Retinal pigment epithelial cell (primary cell): ENCODE data around the gene AJAP1.

Experiments
- DNase-seq: peaks from one replicate; pipeline ENCODE4 v3.0.0-alpha.2; 2010; ENCODE audit warnings: low read depth
- H3K4me3 ChIP-seq: 2 replicates; pipeline ENCODE4 v1.5.1; 2011; ENCODE audit warnings: mild to moderate bottlenecking, low read length, control low read depth, moderate library complexity
- CTCF ChIP-seq: conservative IDR thresholded peaks from 2 replicates; pipeline ENCODE4 v1.5.1; 2011; ENCODE audit warnings: low read depth, low read length, control low read depth, inconsistent platforms

The AJAP1 gene

GRCh38 chr1:4652631-4653327, 1.6 kb upstream of the AJAP1 start:
- no peak overlapping the region for H3K4me3 ChIP-seq
- DNase-seq = no peak
- TF ChIP-seq CTCF = peak; percentile 89

DNA sequence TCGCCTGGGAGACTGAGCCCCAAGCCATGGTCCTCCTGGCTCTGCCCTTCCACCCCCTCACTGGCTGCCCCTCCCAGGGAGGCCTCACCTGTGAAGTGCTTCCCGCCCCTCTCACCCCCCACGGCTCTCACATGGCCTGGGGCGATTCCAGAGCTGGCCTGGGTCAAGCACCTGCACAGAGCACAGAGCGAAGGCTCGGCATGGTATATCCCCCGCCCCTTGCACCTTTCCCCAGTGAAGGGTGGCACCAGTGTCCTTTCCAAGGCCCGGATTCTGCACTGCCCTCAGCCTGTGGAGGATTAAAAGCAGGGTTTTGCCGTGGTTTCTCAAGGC, 1.1 kb upstream of the AJAP1 start:
- DNase-seq = no peak
- no peak overlapping the region for H3K4me3 ChIP-seq
- no peak for TF ChIP-seq CTCF

GRCh38 chr1:4654764-4655673, 610 bp downstream of the AJAP1 start:
- peak overlapping the region; percentile 17 for H3K4me3 ChIP-seq
- DNase-seq = no peak
- TF ChIP-seq CTCF = no peak

GRCh38 chr1:4655674-4656532, 1.5 kb downstream of the AJAP1 start:
- peak overlapping the region; percentile 23 for H3K4me3 ChIP-seq
- TF ChIP-seq CTCF = peak; percentile 61
- DNase-seq = no peak

DNA sequence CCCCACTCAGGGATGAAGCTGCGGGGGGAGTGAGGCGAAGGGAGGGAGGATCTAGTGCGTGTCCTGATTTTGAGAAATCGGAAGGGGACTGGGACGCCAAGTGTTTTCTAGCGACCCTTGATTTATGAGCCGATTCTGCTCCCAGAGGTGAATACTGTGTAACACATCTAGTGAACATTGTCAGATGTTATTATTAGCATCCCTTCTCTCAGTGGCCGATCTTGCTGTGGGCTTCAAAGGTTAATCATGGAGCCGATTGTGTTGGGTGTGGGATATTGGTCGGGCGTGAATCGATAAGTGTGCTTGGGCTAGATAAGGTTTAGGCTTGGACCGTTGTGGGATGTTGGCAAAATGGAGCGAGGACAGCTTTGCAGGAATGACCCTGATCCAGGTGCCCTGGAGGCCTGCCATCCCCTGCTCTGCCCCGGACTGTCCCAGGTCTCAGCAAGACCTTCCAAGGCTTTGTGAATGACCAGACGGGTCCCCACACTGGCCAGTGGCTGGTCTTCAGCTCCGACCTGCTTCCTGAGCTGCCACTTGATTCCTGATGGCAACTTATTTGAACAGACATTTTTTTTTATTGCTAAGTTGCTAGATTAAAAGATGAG, 2.2 kb downstream of the AJAP1 start:
- no peak for TF ChIP-seq CTCF
- no peak overlapping the region for H3K4me3 ChIP-seq
- no peak for DNase-seq

DNA sequence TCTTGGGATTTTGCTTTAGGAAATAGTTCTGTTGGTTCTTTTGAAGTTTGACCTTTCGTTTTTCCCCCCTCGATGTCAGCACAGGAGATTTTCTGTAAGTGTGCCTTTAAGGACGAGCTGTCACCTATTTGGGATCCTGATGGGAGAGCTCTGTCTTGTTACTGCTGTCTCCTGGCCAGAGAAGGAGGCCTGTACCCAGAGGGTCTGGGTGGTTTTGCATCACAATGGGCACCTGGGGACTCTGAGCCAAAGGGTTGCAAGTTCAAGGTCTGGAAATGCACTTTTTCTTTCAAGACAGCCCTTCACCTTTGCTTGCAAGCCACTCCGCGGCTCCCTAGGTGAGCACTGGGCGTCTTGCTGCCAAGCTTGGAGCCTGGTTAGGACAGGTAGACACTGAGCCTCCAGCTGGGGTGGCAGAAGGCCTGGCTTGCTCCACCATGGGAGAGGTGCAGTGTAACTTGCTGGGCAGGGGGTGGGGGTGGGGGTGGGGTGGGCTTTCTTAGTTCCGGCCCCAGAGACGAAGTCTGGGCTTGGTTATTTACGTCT, 2.9 kb downstream of the AJAP1 start:
- no peak overlapping the region for H3K4me3 ChIP-seq
- TF ChIP-seq CTCF = no peak
- DNase-seq = no peak
